ENCODE measurements around the gene ING4.

The ING4 gene

GRCh38 chr12:6639151-6639801 lies 23.6 kb downstream of the ING4 start:
- peak overlapping the region in 1 of 7 experiments; percentile 25 for H3K4me3 ChIP-seq (ENCODE audit: control insufficient read depth in 1 of 7, extremely low read depth in 1 of 7, insufficient read depth in 4 of 7, low read depth in 2 of 7, low read length in 6 of 7)
- 78% methylated on average over 8 of the region's 11 CpGs for WGBS (ENCODE audit: insufficient coverage)
- peaks cover 6 to 58% (median 52%) of the 10 kb centered on the region in 4 experiments for H3K4me1 ChIP-seq (ENCODE audit: control extremely low read depth in 1 of 4, control insufficient read depth in 4 of 4, insufficient read depth in 4 of 4, low read length in 3 of 4)
- POLR2A ChIA-PET: interaction anchor here (0.8 kb wide), 1 partner anchor 18 kb away, joined by 3 read pairs; no protein-coding TSS in a partner anchor
- CTCF ChIA-PET: interaction anchor here (0.8 to 4.3 kb wide), 8 partner anchors 10 to 54 kb away, joined by 3 to 18 read pairs (median 3); no protein-coding TSS in a partner anchor
- H3K9me3 ChIP-seq (ENCODE audit: control extremely low read depth in 1 of 5, control insufficient read depth in 4 of 5, insufficient read depth in 2 of 5, low read depth in 1 of 5, low read length in 4 of 5): peaks cover 0 to 19% (median 0%) of the 10 kb centered on the region in 5 experiments
- H3K27me3 ChIP-seq (replicated peaks in 2 of 5; ENCODE audit: control insufficient read depth in 4 of 5, insufficient read depth in 5 of 5, low read length in 4 of 5): no peaks in the 10 kb centered on the region
- peak; percentile 47 to 71 (median 54) for DNase-seq
- H3K27ac ChIP-seq (ENCODE audit: insufficient read depth in 1 of 2, low read depth in 1 of 2, low read length in 2 of 2, poor library complexity in 1 of 2, severe bottlenecking in 2 of 2): peak overlapping the region; percentile 28 to 81
- no peaks in the 10 kb centered on the region for H3K36me3 ChIP-seq (ENCODE audit: control insufficient read depth in 4 of 4, insufficient read depth in 4 of 4, low read length in 3 of 4)

GRCh38 chr12:6638305-6638704 lies 24.6 kb downstream of the ING4 start:
- peak in 2 of 3 donors; percentile 73 to 78 for DNase-seq
- CTCF ChIA-PET: interaction anchor here (0.9 to 4.3 kb wide), 5 partner anchors 18 to 55 kb away, joined by 3 to 18 read pairs (median 4); no protein-coding TSS in a partner anchor
- WGBS (ENCODE audit: insufficient coverage): 59% methylated on average over 8 of the region's 9 CpGs
- Histone ChIP-seq H3K36me3 (ENCODE audit: control insufficient read depth in 4 of 4, insufficient read depth in 4 of 4, low read length in 3 of 4) (no peaks in the 10 kb centered on the region), H3K4me1 (ENCODE audit: control extremely low read depth in 1 of 4, control insufficient read depth in 4 of 4, insufficient read depth in 4 of 4, low read length in 3 of 4) (peaks cover 6 to 52% (median 46%) of the 10 kb centered on the region in 4 experiments), H3K27me3 (replicated peaks in 2 of 5; ENCODE audit: control insufficient read depth in 4 of 5, insufficient read depth in 5 of 5, low read length in 4 of 5) (no peaks in the 10 kb centered on the region), H3K9me3 (ENCODE audit: control extremely low read depth in 1 of 5, control insufficient read depth in 4 of 5, insufficient read depth in 2 of 5, low read depth in 1 of 5, low read length in 4 of 5) (peaks cover 0 to 10% (median 0%) of the 10 kb centered on the region in 5 experiments), H3K27ac (ENCODE audit: insufficient read depth in 1 of 2, low read depth in 1 of 2, low read length in 2 of 2, poor library complexity in 1 of 2, severe bottlenecking in 2 of 2) (peak overlapping the region in 1 of 2 experiments; percentile 81), H3K4me3 (ENCODE audit: control insufficient read depth in 1 of 7, extremely low read depth in 1 of 7, insufficient read depth in 4 of 7, low read depth in 2 of 7, low read length in 6 of 7) (peak overlapping the region in 2 of 7 experiments; percentile 8 to 21)
- POLR2A ChIA-PET: no interaction called here

GRCh38 chr12:6635856-6636531 lies 26.9 kb downstream of the ING4 start, which contains the start of gene LPAR5:
LPAR5 (minus strand) TSS chr12:6635959; CDS start chr12:6621248, 14,711 bp downstream.
- CTCF ChIA-PET: interaction anchor here (1.0 to 3.1 kb wide), 5 partner anchors 9 to 72 kb away, joined by 3 to 13 read pairs (median 5); partner anchors contain the start of gene ACRBP
- peak within 1 kb of the TSS in 6 of 7 experiments; percentile 7 to 42 (median 17) for H3K4me3 ChIP-seq (ENCODE audit: control insufficient read depth in 1 of 7, extremely low read depth in 1 of 7, insufficient read depth in 4 of 7, low read depth in 2 of 7, low read length in 6 of 7)
- no peaks in the 10 kb centered on the region for H3K27me3 ChIP-seq (replicated peaks in 2 of 5; ENCODE audit: control insufficient read depth in 4 of 5, insufficient read depth in 5 of 5, low read length in 4 of 5)
- H3K36me3 ChIP-seq (ENCODE audit: control insufficient read depth in 4 of 4, insufficient read depth in 4 of 4, low read length in 3 of 4): no peaks in the 10 kb centered on the region
- H3K27ac ChIP-seq (ENCODE audit: insufficient read depth in 1 of 2, low read depth in 1 of 2, low read length in 2 of 2, poor library complexity in 1 of 2, severe bottlenecking in 2 of 2): peak within 1 kb of the TSS in 1 of 2 experiments; percentile 28
- peaks cover 0 to 2% (median 0%) of the 10 kb centered on the region in 5 experiments for H3K9me3 ChIP-seq (ENCODE audit: control extremely low read depth in 1 of 5, control insufficient read depth in 4 of 5, insufficient read depth in 2 of 5, low read depth in 1 of 5, low read length in 4 of 5)
- POLR2A ChIA-PET: no interaction called here
- no peak for DNase-seq
- 69% methylated on average over 18 of the region's 18 CpGs for WGBS (ENCODE audit: insufficient coverage)
- peaks cover 9 to 73% (median 64%) of the 10 kb centered on the region in 4 experiments for H3K4me1 ChIP-seq (ENCODE audit: control extremely low read depth in 1 of 4, control insufficient read depth in 4 of 4, insufficient read depth in 4 of 4, low read length in 3 of 4)

DNA sequence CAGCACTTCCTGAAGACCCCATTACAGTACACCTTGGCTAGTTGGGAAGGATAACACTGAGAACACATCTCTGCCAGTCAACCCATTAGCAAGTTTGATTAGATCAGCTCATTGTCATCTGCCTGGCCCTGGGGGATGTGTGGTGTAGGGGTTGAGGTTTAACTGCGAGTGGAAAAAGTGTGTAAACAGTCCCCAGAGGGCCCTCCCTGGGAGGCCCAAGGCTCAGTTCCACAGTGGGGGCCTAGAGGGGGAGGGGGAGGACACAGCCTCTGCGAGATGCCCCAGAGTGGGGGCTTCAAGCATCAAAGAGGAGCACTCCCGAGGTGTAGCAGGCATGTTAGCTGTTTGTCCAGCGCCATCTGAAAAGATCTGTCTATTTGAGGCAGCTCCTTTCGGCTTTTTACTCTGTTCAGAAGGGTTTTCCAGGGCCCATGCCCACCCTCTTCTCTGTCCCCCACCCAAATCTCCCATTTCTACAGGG lies 27.5 kb downstream of the ING4 start:
- no peaks in the 10 kb centered on the region for H3K27me3 ChIP-seq (replicated peaks in 2 of 5; ENCODE audit: control insufficient read depth in 4 of 5, insufficient read depth in 5 of 5, low read length in 4 of 5)
- peaks cover 0 to 2% (median 0%) of the 10 kb centered on the region in 5 experiments for H3K9me3 ChIP-seq (ENCODE audit: control extremely low read depth in 1 of 5, control insufficient read depth in 4 of 5, insufficient read depth in 2 of 5, low read depth in 1 of 5, low read length in 4 of 5)
- no peaks in the 10 kb centered on the region for H3K36me3 ChIP-seq (ENCODE audit: control insufficient read depth in 4 of 4, insufficient read depth in 4 of 4, low read length in 3 of 4)
- DNase-seq: peak in 1 of 3 donors; percentile 42
- H3K4me3 ChIP-seq (ENCODE audit: control insufficient read depth in 1 of 7, extremely low read depth in 1 of 7, insufficient read depth in 4 of 7, low read depth in 2 of 7, low read length in 6 of 7): peak overlapping the region in 6 of 7 experiments; percentile 7 to 42 (median 17)
- peaks cover 9 to 77% (median 64%) of the 10 kb centered on the region in 4 experiments for H3K4me1 ChIP-seq (ENCODE audit: control extremely low read depth in 1 of 4, control insufficient read depth in 4 of 4, insufficient read depth in 4 of 4, low read length in 3 of 4)
- WGBS (ENCODE audit: insufficient coverage): 75% methylated on average over 4 of the region's 5 CpGs
- peak overlapping the region in 1 of 2 experiments; percentile 28 for H3K27ac ChIP-seq (ENCODE audit: insufficient read depth in 1 of 2, low read depth in 1 of 2, low read length in 2 of 2, poor library complexity in 1 of 2, severe bottlenecking in 2 of 2)
- ChIA-PET CTCF (interaction anchor here (0.5 to 3.1 kb wide), 7 partner anchors 9 to 72 kb away, joined by 3 to 13 read pairs (median 4); partner anchors contain the start of gene ACRBP), POLR2A (interaction anchor here (0.6 kb wide), 1 partner anchor 12 kb away, joined by 3 read pairs; no protein-coding TSS in a partner anchor)

GRCh38 chr12:6632026-6632983 lies 30.6 kb downstream of the ING4 start:
- peaks cover 9 to 49% (median 40%) of the 10 kb centered on the region in 4 experiments for H3K4me1 ChIP-seq (ENCODE audit: control extremely low read depth in 1 of 4, control insufficient read depth in 4 of 4, insufficient read depth in 4 of 4, low read length in 3 of 4)
- DNase-seq: peak in 2 of 3 donors; percentile 76 to 85
- H3K9me3 ChIP-seq (ENCODE audit: control extremely low read depth in 1 of 5, control insufficient read depth in 4 of 5, insufficient read depth in 2 of 5, low read depth in 1 of 5, low read length in 4 of 5): no peaks in the 10 kb centered on the region
- H3K27me3 ChIP-seq (replicated peaks in 2 of 5; ENCODE audit: control insufficient read depth in 4 of 5, insufficient read depth in 5 of 5, low read length in 4 of 5): no peaks in the 10 kb centered on the region
- ChIA-PET CTCF (interaction anchor here (0.8 to 4.5 kb wide), 5 partner anchors 11 to 197 kb away, joined by 3 to 51 read pairs (median 3); no protein-coding TSS in a partner anchor), POLR2A (no interaction called here)
- H3K27ac ChIP-seq (ENCODE audit: insufficient read depth in 1 of 2, low read depth in 1 of 2, low read length in 2 of 2, poor library complexity in 1 of 2, severe bottlenecking in 2 of 2): peak overlapping the region in 1 of 2 experiments; percentile 27
- H3K36me3 ChIP-seq (ENCODE audit: control insufficient read depth in 4 of 4, insufficient read depth in 4 of 4, low read length in 3 of 4): no peaks in the 10 kb centered on the region
- H3K4me3 ChIP-seq (ENCODE audit: control insufficient read depth in 1 of 7, extremely low read depth in 1 of 7, insufficient read depth in 4 of 7, low read depth in 2 of 7, low read length in 6 of 7): no peak overlapping the region
- whole genome bisulfite sequencing (ENCODE audit: insufficient coverage): 85% methylated on average over 17 of the region's 21 CpGs

- ChIA-PET CTCF (interaction anchor here (0.7 to 4.5 kb wide), 4 partner anchors 10 to 198 kb away, joined by 3 to 51 read pairs (median 3); no protein-coding TSS in a partner anchor), POLR2A (no interaction called here)
- no peak for DNase-seq
- peaks cover 8 to 44% (median 40%) of the 10 kb centered on the region in 4 experiments for H3K4me1 ChIP-seq (ENCODE audit: control extremely low read depth in 1 of 4, control insufficient read depth in 4 of 4, insufficient read depth in 4 of 4, low read length in 3 of 4)
- H3K4me3 ChIP-seq (ENCODE audit: control insufficient read depth in 1 of 7, extremely low read depth in 1 of 7, insufficient read depth in 4 of 7, low read depth in 2 of 7, low read length in 6 of 7): peak overlapping the region in 1 of 7 experiments; percentile 35
- H3K36me3 ChIP-seq (ENCODE audit: control insufficient read depth in 4 of 4, insufficient read depth in 4 of 4, low read length in 3 of 4): no peaks in the 10 kb centered on the region
- no peaks in the 10 kb centered on the region for H3K27me3 ChIP-seq (replicated peaks in 2 of 5; ENCODE audit: control insufficient read depth in 4 of 5, insufficient read depth in 5 of 5, low read length in 4 of 5)
- no peak overlapping the region for H3K27ac ChIP-seq (ENCODE audit: insufficient read depth in 1 of 2, low read depth in 1 of 2, low read length in 2 of 2, poor library complexity in 1 of 2, severe bottlenecking in 2 of 2)
- no peaks in the 10 kb centered on the region for H3K9me3 ChIP-seq (ENCODE audit: control extremely low read depth in 1 of 5, control insufficient read depth in 4 of 5, insufficient read depth in 2 of 5, low read depth in 1 of 5, low read length in 4 of 5)
- 100% methylated on average over 3 of the region's 3 CpGs for WGBS (ENCODE audit: insufficient coverage)
Observed at GRCh38 chr12:6631549-6631961, 31.4 kb downstream of the ING4 start.

Measured in common myeloid progenitor, CD34-positive (primary cell).